Measurements from ENCODE around the gene ZNF831.
A peak's percentile ranks its signal among the peaks of the same experiment; 100 is the strongest.

The ZNF831 gene

DNA sequence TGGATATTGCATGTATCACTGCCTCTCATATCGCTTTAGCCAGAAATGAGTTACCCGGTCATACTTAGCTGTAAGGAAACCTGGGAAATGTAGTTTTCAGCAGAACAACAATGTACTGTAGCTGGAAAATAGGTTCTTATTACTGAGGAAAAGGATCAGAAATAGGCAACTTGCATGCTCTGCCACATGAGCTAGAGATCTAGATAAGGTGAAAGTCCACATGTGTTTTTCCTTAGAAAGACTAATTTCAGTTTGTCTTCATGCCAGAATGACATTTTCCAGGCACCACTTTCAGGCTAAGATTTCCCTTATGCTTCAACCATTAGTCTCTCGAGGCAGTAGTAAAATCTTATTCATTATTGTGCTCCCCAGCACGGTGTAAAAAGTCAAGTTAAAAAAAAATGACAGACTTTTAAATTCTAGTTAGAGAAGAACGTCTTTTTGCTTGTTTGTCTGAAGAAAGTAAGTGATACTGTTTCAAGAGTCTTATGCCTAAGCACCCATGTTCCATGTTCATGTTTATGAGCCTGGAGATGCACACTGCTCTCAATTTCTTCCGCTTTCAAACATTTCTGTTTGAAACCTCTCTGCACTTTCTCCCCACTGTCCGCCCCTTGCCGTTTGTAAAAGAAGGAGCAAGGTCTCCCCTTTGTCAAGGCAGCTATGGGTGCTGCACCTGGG lies 67.6 kb downstream of the ZNF831 start:
- H3K27me3 ChIP-seq (ENCODE audit: insufficient read depth, poor library complexity, severe bottlenecking), result no peaks in the 10 kb centered on the region
- DNase-seq (ENCODE audit: low read depth in 1 of 2, low spot score in 1 of 2), result peak in 1 of 2 experiments; percentile 23
- no peak overlapping the region for H3K4me3 ChIP-seq (replicated peaks; ENCODE audit: insufficient read depth, low read length)
- TF ChIP-seq POLR2AphosphoS5 (IDR thresholded peaks at IDR 0.05; ENCODE audit: low read depth) (no peak), SPI1 (IDR thresholded peaks at IDR 0.05; ENCODE audit: borderline replicate concordance, low read depth) (no peak), GABPA (IDR thresholded peaks at IDR 0.05; ENCODE audit: low read depth) (no peak)
- TF ChIP-seq, protein P1, sequence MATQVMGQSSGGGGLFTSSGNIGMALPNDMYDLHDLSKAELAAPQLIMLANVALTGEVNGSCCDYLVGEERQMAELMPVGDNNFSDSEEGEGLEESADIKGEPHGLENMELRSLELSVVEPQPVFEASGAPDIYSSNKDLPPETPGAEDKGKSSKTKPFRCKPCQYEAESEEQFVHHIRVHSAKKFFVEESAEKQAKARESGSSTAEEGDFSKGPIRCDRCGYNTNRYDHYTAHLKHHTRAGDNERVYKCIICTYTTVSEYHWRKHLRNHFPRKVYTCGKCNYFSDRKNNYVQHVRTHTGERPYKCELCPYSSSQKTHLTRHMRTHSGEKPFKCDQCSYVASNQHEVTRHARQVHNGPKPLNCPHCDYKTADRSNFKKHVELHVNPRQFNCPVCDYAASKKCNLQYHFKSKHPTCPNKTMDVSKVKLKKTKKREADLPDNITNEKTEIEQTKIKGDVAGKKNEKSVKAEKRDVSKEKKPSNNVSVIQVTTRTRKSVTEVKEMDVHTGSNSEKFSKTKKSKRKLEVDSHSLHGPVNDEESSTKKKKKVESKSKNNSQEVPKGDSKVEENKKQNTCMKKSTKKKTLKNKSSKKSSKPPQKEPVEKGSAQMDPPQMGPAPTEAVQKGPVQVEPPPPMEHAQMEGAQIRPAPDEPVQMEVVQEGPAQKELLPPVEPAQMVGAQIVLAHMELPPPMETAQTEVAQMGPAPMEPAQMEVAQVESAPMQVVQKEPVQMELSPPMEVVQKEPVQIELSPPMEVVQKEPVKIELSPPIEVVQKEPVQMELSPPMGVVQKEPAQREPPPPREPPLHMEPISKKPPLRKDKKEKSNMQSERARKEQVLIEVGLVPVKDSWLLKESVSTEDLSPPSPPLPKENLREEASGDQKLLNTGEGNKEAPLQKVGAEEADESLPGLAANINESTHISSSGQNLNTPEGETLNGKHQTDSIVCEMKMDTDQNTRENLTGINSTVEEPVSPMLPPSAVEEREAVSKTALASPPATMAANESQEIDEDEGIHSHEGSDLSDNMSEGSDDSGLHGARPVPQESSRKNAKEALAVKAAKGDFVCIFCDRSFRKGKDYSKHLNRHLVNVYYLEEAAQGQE (IDR thresholded peaks at IDR 0.05; ENCODE audit: insufficient replicate concordance, low read depth), result no peak
- TF ChIP-seq, protein P2, sequence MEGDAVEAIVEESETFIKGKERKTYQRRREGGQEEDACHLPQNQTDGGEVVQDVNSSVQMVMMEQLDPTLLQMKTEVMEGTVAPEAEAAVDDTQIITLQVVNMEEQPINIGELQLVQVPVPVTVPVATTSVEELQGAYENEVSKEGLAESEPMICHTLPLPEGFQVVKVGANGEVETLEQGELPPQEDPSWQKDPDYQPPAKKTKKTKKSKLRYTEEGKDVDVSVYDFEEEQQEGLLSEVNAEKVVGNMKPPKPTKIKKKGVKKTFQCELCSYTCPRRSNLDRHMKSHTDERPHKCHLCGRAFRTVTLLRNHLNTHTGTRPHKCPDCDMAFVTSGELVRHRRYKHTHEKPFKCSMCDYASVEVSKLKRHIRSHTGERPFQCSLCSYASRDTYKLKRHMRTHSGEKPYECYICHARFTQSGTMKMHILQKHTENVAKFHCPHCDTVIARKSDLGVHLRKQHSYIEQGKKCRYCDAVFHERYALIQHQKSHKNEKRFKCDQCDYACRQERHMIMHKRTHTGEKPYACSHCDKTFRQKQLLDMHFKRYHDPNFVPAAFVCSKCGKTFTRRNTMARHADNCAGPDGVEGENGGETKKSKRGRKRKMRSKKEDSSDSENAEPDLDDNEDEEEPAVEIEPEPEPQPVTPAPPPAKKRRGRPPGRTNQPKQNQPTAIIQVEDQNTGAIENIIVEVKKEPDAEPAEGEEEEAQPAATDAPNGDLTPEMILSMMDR (IDR thresholded peaks at IDR 0.05; ENCODE audit: insufficient read depth, low read length), result no peak
- no peak overlapping the region for H3K27ac ChIP-seq (replicated peaks)

DNA sequence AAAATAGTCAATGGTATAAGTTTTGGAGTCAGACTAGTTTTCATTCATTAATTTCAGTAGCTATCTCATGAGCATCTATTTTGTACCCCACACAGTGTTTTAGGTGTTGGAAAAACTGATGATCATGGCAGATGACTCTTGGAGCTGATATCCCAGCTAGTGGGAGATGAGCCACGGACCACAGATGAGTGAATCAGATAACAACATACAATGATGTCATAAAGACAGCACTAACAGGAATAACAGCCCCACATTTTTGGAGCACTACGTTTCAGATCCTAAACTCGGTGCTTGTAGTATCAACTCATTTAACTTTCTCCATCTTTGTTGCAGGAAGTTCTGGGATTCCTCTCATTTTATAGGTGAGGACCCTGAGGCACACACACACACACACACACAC lies 69.0 kb downstream of the ZNF831 start:
- Histone ChIP-seq H3K27ac (replicated peaks) (no peak overlapping the region), H3K27me3 (ENCODE audit: insufficient read depth, poor library complexity, severe bottlenecking) (no peaks in the 10 kb centered on the region), H3K4me3 (replicated peaks; ENCODE audit: insufficient read depth, low read length) (no peak overlapping the region)
- TF ChIP-seq POLR2AphosphoS5 (IDR thresholded peaks at IDR 0.05; ENCODE audit: low read depth), result no peak
- TF ChIP-seq, protein P2 (IDR thresholded peaks at IDR 0.05; ENCODE audit: insufficient read depth, low read length), result no peak
- TF ChIP-seq SPI1 (IDR thresholded peaks at IDR 0.05; ENCODE audit: borderline replicate concordance, low read depth), result no peak
- no peak for TF ChIP-seq GABPA (IDR thresholded peaks at IDR 0.05; ENCODE audit: low read depth)
- TF ChIP-seq, protein P1 (IDR thresholded peaks at IDR 0.05; ENCODE audit: insufficient replicate concordance, low read depth), result no peak
- no peak for DNase-seq (ENCODE audit: low read depth in 1 of 2, low spot score in 1 of 2)

DNA sequence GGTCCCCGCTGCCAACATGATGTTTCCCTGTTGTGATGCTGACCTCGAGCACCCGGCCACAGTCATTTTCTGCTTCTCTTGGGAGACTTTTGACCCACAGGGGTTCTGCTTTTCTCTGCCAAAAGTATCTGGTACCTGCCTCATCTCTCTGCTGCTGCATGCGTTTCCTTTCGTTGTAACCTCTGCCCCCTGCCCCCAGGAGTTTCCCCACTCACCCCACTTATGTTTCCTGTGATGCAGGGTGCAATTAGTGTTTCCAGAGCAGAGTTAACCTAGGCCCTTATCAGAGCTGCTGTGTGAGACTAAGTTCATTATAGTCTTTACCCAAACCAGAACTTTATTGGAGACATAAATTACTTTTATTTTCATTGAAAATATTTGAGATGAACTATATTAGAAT lies 71.6 kb downstream of the ZNF831 start:
- no peak overlapping the region for H3K27ac ChIP-seq (replicated peaks)
- no peaks in the 10 kb centered on the region for H3K27me3 ChIP-seq (ENCODE audit: insufficient read depth, poor library complexity, severe bottlenecking)
- DNase-seq (ENCODE audit: low read depth in 1 of 2, low spot score in 1 of 2), result no peak
- H3K4me3 ChIP-seq (replicated peaks; ENCODE audit: insufficient read depth, low read length), result no peak overlapping the region
- no peak for TF ChIP-seq GABPA (IDR thresholded peaks at IDR 0.05; ENCODE audit: low read depth)
- no peak for TF ChIP-seq POLR2AphosphoS5 (IDR thresholded peaks at IDR 0.05; ENCODE audit: low read depth)
- TF ChIP-seq, protein P2 (IDR thresholded peaks at IDR 0.05; ENCODE audit: insufficient read depth, low read length), result no peak
- TF ChIP-seq SPI1 (IDR thresholded peaks at IDR 0.05; ENCODE audit: borderline replicate concordance, low read depth), result no peak
- TF ChIP-seq, protein P1 (IDR thresholded peaks at IDR 0.05; ENCODE audit: insufficient replicate concordance, low read depth), result no peak

Data from HL-60 (cell line).